ENCODE measurements around the gene SMC1B.

GRCh38 chr22:45397806-45398205 is 15.6 kb downstream of the SMC1B start:
- TF ChIP-seq CTCF (IDR thresholded peaks at IDR 0.05), result peak in 1 of 3 experiments; percentile 13
- TF ChIP-seq EP300 (IDR thresholded peaks at IDR 0.05), result no peak
- TF ChIP-seq POLR2A (IDR thresholded peaks at IDR 0.05; ENCODE audit: low read depth), result no peak

All from esophagus muscularis mucosa (tissue), 4 donors.